Suprapubic skin (tissue), 4 donors: ENCODE measurements around the gene RBM34. TPM values are rescaled to one million over a fixed set of nuclear protein-coding genes. Genes with fewer than 3 reads are reported as not detected.

Source experiments
- DNase-seq, 2 donors: peaks; one replicate each; pipeline ENCODE4 v3.0.0-alpha.2; 2019; ENCODE audit warnings: low spot score in 2 of 2
- H3K27ac ChIP-seq: fragments of 200-600 bp; sonication (generic); one replicate; pipeline ENCODE4 v1.5.1; 2019
- H3K27me3 ChIP-seq: fragments of 200-600 bp; sonication (generic); one replicate; pipeline ENCODE4 v1.5.1; 2019
- H3K36me3 ChIP-seq: fragments of 200-600 bp; sonication (generic); one replicate; pipeline ENCODE4 v1.5.1; 2019
- H3K4me1 ChIP-seq: fragments of 200-600 bp; sonication (generic); one replicate; pipeline ENCODE4 v1.5.1; 2019
- H3K4me3 ChIP-seq: fragments of 200-600 bp; sonication (generic); one replicate; pipeline ENCODE4 v1.5.1; 2019; ENCODE audit warnings: mild to moderate bottlenecking
- H3K9me3 ChIP-seq: fragments of 200-600 bp; sonication (generic); one replicate; pipeline ENCODE4 v1.5.1; 2019
- EP300 ChIP-seq: sonication (generic); formaldehyde crosslinking; IDR thresholded peaks from one replicate; pipeline ENCODE4 v1.6.1; 2017; ENCODE audit warnings: antibody characterized with exemption
- POLR2A ChIP-seq, 2 donors: fragments of 450-650 bp; IDR thresholded peaks; one replicate each; pipeline ENCODE4 v1.6.1; 2017; ENCODE audit warnings: antibody characterized with exemption in 2 of 2, mild to moderate bottlenecking in 2 of 2, moderate library complexity in 2 of 2
- POLR2AphosphoS5 ChIP-seq, 3 donors: sonication (generic); formaldehyde crosslinking; IDR thresholded peaks; one replicate each; pipeline ENCODE4 v1.6.1; 2017; ENCODE audit warnings: antibody characterized with exemption in 3 of 3
- WGBS: methylation state at CpG from one replicate; pipeline ENCODE4 v1.1.5; 2018; 5-methylcytosine and 5-hydroxymethylcytosine counted together
- total RNA-seq, 4 donors: library from RNA; depleted of rRNA; stranded (reverse); fragments of >200 nt; gene quantifications; one replicate each; pipeline ENCODE4 v1.1.0, GENCODE V29; 2016
- TF ChIP-seq, protein P1 (sequence below), 2 donors: fragments of 200-600 bp in 1 of 2; fragments of 450-650 bp in 1 of 2; sonication (generic) in 1 of 2; IDR thresholded peaks; one replicate each; pipeline ENCODE4 v1.5.1; 2016 to 2019; ENCODE audit warnings: antibody characterized with exemption in 2 of 2, mild to moderate bottlenecking in 1 of 2, moderate library complexity in 1 of 2

Gene RBM34
- total RNA-seq, 4 donors from 2014 or later, result 35.2 to 75.9 (median 51.2) TPM

DNA sequence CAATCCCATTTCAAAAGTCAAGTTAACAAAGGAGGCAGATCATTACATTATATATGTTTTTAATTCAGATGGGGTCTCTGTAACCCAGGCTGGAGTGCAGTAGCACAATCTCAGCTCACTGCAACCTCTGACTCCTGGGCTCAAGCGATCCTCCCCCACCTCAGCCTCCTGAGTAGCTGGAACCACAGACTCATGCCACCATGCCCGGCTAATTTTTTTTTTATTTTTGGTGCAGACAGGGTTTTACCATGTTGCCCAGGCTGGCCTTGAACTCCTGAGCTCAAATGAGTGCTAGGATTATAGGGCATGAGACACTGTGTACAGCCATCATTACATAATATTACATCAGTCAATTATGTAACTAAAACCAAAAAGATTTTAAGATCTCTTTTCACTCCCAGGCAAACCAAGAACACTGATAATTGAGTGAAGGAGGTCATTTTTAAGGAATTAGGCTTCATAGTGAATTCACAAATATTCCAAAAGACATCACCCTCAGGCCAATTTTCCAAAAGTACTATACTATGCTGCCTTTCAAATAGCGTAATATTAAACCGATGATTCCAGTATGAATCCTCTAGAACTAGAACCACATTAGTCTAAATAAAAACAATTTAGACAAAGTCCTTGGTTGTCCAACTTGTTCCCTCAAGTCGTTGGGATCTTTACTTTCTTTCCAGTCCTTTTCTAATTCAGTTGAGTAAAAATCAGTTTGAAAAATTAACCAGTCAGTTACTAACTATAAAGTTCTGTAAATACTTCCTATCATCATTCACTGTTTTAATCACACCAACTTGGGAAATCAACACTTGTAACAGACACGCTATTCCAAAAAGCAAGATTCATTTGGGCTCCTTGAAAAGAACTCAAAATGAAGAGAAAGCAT lies 48.5 kb downstream of the RBM34 start:
- no peaks in the 10 kb centered on the region for H3K9me3 ChIP-seq
- H3K27ac ChIP-seq, result no peak overlapping the region
- H3K36me3 ChIP-seq, result peaks cover 92% of the 10 kb centered on the region
- H3K27me3 ChIP-seq, result no peaks in the 10 kb centered on the region
- no peak for TF ChIP-seq EP300
- TF ChIP-seq POLR2A (IDR thresholded peaks at IDR 0.05), result no peak
- no peak for TF ChIP-seq POLR2AphosphoS5 (IDR thresholded peaks at IDR 0.05)
- TF ChIP-seq, protein P1, sequence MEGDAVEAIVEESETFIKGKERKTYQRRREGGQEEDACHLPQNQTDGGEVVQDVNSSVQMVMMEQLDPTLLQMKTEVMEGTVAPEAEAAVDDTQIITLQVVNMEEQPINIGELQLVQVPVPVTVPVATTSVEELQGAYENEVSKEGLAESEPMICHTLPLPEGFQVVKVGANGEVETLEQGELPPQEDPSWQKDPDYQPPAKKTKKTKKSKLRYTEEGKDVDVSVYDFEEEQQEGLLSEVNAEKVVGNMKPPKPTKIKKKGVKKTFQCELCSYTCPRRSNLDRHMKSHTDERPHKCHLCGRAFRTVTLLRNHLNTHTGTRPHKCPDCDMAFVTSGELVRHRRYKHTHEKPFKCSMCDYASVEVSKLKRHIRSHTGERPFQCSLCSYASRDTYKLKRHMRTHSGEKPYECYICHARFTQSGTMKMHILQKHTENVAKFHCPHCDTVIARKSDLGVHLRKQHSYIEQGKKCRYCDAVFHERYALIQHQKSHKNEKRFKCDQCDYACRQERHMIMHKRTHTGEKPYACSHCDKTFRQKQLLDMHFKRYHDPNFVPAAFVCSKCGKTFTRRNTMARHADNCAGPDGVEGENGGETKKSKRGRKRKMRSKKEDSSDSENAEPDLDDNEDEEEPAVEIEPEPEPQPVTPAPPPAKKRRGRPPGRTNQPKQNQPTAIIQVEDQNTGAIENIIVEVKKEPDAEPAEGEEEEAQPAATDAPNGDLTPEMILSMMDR (IDR thresholded peaks at IDR 0.05), result no peak
- WGBS, result 82% methylated on average over 6 of the region's 6 CpGs
- H3K4me3 ChIP-seq, result no peak overlapping the region
- no peaks in the 10 kb centered on the region for H3K4me1 ChIP-seq
- DNase-seq, result no peak

DNA sequence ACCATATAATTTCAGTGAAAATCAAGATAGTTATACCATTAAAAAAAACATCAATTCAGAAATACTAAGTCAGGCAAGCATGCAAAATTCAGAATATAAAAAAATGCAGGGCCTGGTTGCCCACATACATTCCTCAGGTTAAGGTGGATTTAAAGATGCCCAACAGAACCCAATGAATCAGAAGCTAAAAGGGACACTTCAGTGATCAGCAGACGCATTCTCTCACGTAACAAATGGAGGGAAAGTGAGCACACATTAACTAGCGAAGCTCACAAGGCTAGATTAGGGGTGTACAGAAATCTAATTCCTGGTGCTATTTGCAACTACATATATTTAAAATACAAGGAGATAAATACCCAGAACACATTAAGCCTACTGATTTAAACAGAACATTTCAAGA lies 49.9 kb downstream of the RBM34 start:
- Histone ChIP-seq H3K27me3 (no peaks in the 10 kb centered on the region), H3K4me1 (no peaks in the 10 kb centered on the region), H3K36me3 (peaks cover 78% of the 10 kb centered on the region), H3K4me3 (no peak overlapping the region), H3K9me3 (no peaks in the 10 kb centered on the region), H3K27ac (no peak overlapping the region)
- WGBS, result 92% methylated on average over 3 of the region's 3 CpGs
- TF ChIP-seq, protein P1 (IDR thresholded peaks at IDR 0.05), result no peak
- TF ChIP-seq POLR2AphosphoS5 (IDR thresholded peaks at IDR 0.05), result no peak
- TF ChIP-seq EP300, result no peak
- no peak for TF ChIP-seq POLR2A (IDR thresholded peaks at IDR 0.05)
- DNase-seq, result no peak

GRCh38 chr1:235108876-235109275 lies 52.2 kb downstream of the RBM34 start:
- H3K36me3 ChIP-seq, result peaks cover 59% of the 10 kb centered on the region
- no peak overlapping the region for H3K4me3 ChIP-seq
- H3K4me1 ChIP-seq, result peaks cover 10% of the 10 kb centered on the region
- no peak for DNase-seq
- H3K9me3 ChIP-seq, result no peaks in the 10 kb centered on the region
- 86% methylated on average over 11 of the region's 11 CpGs for WGBS
- TF ChIP-seq, protein P1 (IDR thresholded peaks at IDR 0.05), result no peak
- TF ChIP-seq EP300 (no peak), POLR2AphosphoS5 (IDR thresholded peaks at IDR 0.05) (no peak), POLR2A (IDR thresholded peaks at IDR 0.05) (no peak)
- H3K27me3 ChIP-seq, result no peaks in the 10 kb centered on the region
- H3K27ac ChIP-seq, result no peak overlapping the region

GRCh38 chr1:235108185-235108593 lies 52.9 kb downstream of the RBM34 start:
- Histone ChIP-seq H3K27me3 (no peaks in the 10 kb centered on the region), H3K9me3 (no peaks in the 10 kb centered on the region), H3K27ac (no peak overlapping the region), H3K4me1 (peaks cover 15% of the 10 kb centered on the region), H3K4me3 (no peak overlapping the region), H3K36me3 (peaks cover 52% of the 10 kb centered on the region)
- no CpG with 5 or more reads among the region's 1 CpG for WGBS
- DNase-seq, result no peak
- TF ChIP-seq EP300, result no peak

DNA sequence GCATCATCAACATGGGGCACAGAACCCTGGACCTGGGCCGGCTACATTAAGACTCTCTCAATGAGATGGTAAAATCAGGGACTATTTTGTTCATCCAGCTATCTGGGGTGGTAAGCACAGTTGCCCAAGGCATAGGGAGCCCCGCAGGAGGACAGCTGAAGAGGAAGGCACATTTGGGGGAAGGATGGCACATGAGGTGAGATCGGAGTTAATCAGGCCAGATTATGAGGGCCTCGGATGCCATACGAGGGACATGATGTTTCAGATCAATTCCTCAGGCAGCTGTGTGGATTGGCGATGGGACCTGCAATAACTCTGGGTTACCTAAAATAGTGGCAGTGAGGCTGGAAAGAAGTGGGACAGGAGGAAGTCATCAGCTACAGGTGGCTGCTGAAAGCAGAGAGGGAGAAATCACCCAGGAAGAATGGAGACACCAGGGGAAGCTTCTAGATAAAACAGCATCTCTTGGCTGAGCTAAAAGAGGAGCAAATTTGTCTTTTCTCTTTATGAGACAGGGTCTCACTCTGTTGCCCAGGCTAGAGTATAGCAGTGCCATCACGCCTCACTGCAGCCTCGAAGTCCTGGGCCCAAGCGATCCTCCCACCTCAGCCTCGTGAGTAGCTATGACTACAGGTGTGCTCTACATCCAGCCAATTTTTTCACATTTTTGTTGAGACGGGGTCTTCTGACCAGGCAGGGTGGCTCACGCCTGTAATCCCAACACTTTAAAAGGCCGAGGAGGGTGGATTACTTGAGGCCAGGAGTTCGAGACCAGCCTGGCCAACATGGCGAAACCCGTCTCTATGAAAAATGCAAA lies 53.5 kb downstream of the RBM34 start:
- no peak for TF ChIP-seq EP300
- TF ChIP-seq, protein P1 (IDR thresholded peaks at IDR 0.05), result no peak
- TF ChIP-seq POLR2A (IDR thresholded peaks at IDR 0.05), result no peak
- no peak for DNase-seq
- 88% methylated on average over 16 of the region's 16 CpGs for WGBS
- H3K4me3 ChIP-seq, result no peak overlapping the region
- H3K27me3 ChIP-seq, result no peaks in the 10 kb centered on the region
- H3K36me3 ChIP-seq, result peaks cover 46% of the 10 kb centered on the region
- peaks cover 21% of the 10 kb centered on the region for H3K4me1 ChIP-seq
- H3K9me3 ChIP-seq, result no peaks in the 10 kb centered on the region
- no peak overlapping the region for H3K27ac ChIP-seq
